ENCODE results near the gene MASP1.
"Not testable (repeated sequence)": the region's sequence is repeated elsewhere in the genome, so short reads cannot be mapped to it uniquely, and the experiment has no call there.

MASP1 gene

GRCh38 chr3:187208159-187208558 is 83.4 kb downstream of the MASP1 start:
- Mint-ChIP-seq H3K27me3 (peaks cover 11% of the 10 kb centered on the region), H3K9me3 (ENCODE audit: low read depth) (no peaks in the 10 kb centered on the region), H3K4me3 (no peak overlapping the region), H3K36me3 (peaks cover 2% of the 10 kb centered on the region), H3K4me1 (ENCODE audit: low read depth) (no peaks in the 10 kb centered on the region), H3K27ac (no peak overlapping the region)

GRCh38 chr3:187207624-187208023 is 83.9 kb downstream of the MASP1 start:
- Mint-ChIP-seq H3K4me1 (ENCODE audit: low read depth) (no peaks in the 10 kb centered on the region), H3K36me3 (peaks cover 2% of the 10 kb centered on the region), H3K9me3 (ENCODE audit: low read depth) (no peaks in the 10 kb centered on the region), H3K4me3 (no peak overlapping the region), H3K27ac (no peak overlapping the region), H3K27me3 (peaks cover 11% of the 10 kb centered on the region)

DNA sequence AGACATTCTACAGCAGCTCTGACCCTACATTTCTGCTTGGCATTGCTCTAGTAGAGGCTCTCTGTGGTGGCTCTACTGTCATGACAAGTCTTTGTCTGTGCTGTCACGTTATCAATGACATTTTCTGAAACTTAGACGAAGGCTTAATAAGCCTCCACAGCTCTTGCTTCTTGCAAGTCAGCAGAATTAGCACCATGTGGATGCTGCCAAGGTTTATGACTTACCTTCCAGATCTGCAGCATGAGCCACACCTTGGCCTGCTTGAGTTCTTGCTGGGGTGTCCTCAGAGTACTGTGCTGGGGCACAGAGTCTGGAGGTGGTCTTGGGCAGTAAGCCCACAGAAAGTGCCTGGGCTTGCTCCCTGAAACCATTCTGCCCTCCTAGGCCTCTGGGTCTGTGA is 84.5 kb downstream of the MASP1 start:
- Mint-ChIP-seq H3K4me3 (no peak overlapping the region), H3K27ac (no peak overlapping the region), H3K9me3 (ENCODE audit: low read depth) (no peaks in the 10 kb centered on the region), H3K36me3 (peaks cover 2% of the 10 kb centered on the region), H3K27me3 (peaks cover 15% of the 10 kb centered on the region), H3K4me1 (ENCODE audit: low read depth) (no peaks in the 10 kb centered on the region)

GRCh38 chr3:187205683-187206082 is 85.9 kb downstream of the MASP1 start:
- no peaks in the 10 kb centered on the region for H3K4me1 Mint-ChIP-seq (ENCODE audit: low read depth)
- H3K9me3 Mint-ChIP-seq (ENCODE audit: low read depth) = no peaks in the 10 kb centered on the region
- no peak overlapping the region for H3K27ac Mint-ChIP-seq
- peaks cover 2% of the 10 kb centered on the region for H3K36me3 Mint-ChIP-seq
- H3K4me3 Mint-ChIP-seq = no peak overlapping the region
- H3K27me3 Mint-ChIP-seq = peaks cover 15% of the 10 kb centered on the region

DNA sequence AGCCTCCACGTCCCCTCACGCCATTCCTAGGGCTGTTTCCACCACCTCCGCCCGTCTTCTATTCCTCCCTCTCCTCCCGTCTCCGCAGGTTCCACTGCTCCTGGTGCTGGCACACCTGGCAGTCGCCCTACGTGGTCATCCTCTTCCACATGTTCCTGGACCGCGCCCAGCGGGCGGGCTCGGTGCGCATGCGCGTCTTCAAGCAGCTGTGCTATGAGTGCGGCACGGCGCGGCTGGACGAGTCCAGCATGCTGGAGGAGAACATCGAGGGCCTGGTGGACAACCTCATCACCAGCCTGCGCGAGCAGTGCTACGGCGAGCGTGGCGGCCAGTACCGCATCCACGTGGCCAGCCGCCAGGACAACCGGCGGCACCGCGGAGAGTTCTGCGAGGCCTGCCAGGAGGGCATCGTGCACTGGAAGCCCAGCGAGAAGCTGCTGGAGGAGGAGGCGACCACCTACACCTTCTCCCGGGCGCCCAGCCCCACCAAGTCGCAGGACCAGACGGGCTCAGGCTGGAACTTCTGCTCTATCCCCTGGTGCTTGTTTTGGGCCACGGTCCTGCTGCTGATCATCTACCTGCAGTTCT is 92.0 kb downstream of the MASP1 start:
- H3K9me3 Mint-ChIP-seq (ENCODE audit: low read depth); H3K4me3 Mint-ChIP-seq; H3K4me1 Mint-ChIP-seq (ENCODE audit: low read depth); H3K36me3 Mint-ChIP-seq; H3K27ac Mint-ChIP-seq: not testable (repeated sequence)
- peaks cover 13% of the 10 kb centered on the region for H3K27me3 Mint-ChIP-seq

DNA sequence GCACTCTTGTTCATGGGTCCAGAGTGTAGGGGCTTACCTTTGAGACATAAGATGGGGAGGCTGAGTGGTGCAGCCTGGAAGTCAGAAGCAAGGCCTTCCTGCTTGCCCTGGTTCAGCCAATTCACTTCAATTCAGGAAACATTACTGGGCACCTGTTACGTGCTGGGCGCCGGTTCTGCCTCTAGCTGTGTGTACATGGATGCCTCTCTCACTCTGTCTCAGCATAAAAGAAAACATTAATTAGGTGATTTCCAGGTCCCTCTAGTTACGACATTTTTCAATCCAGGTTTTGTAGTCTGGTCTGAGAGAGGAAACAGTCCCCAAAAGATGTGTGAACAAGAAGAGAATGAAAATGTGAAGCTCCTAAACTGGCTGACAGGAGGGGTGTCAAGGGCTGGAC is 93.0 kb downstream of the MASP1 start:
- H3K27ac Mint-ChIP-seq = no peak overlapping the region
- peaks cover 10% of the 10 kb centered on the region for H3K27me3 Mint-ChIP-seq
- H3K36me3 Mint-ChIP-seq = no peaks in the 10 kb centered on the region
- H3K4me1 Mint-ChIP-seq (ENCODE audit: low read depth) = no peaks in the 10 kb centered on the region
- H3K9me3 Mint-ChIP-seq (ENCODE audit: low read depth) = no peaks in the 10 kb centered on the region
- no peak overlapping the region for H3K4me3 Mint-ChIP-seq

GRCh38 chr3:187197335-187197649 is 94.2 kb downstream of the MASP1 start, which contains the start of gene RTP1:
TSS of gene RTP1 (plus strand) at chr3:187197486. CDS start at chr3:187197516, 30 bp downstream.
- Mint-ChIP-seq H3K27me3 (peaks cover 9% of the 10 kb centered on the region), H3K9me3 (ENCODE audit: low read depth) (no peaks in the 10 kb centered on the region), H3K4me1 (ENCODE audit: low read depth) (no peaks in the 10 kb centered on the region), H3K36me3 (no peaks in the 10 kb centered on the region), H3K27ac (no peak within 1 kb of the TSS), H3K4me3 (no peak within 1 kb of the TSS)

GRCh38 chr3:187196573-187197334 is 94.8 kb downstream of the MASP1 start:
- H3K27me3 Mint-ChIP-seq = peaks cover 6% of the 10 kb centered on the region
- H3K36me3 Mint-ChIP-seq = no peaks in the 10 kb centered on the region
- H3K4me1 Mint-ChIP-seq (ENCODE audit: low read depth) = no peaks in the 10 kb centered on the region
- H3K9me3 Mint-ChIP-seq (ENCODE audit: low read depth) = no peaks in the 10 kb centered on the region
- no peak overlapping the region for H3K27ac Mint-ChIP-seq
- no peak overlapping the region for H3K4me3 Mint-ChIP-seq

GRCh38 chr3:187193181-187193580 is 98.4 kb downstream of the MASP1 start:
- Mint-ChIP-seq H3K27me3 (peaks cover 12% of the 10 kb centered on the region), H3K4me3 (no peak overlapping the region), H3K9me3 (ENCODE audit: low read depth) (peaks cover under 1% of the 10 kb centered on the region), H3K4me1 (ENCODE audit: low read depth) (no peaks in the 10 kb centered on the region), H3K27ac (no peak overlapping the region), H3K36me3 (no peaks in the 10 kb centered on the region)

- Mint-ChIP-seq H3K4me3 (no peak overlapping the region), H3K27me3 (peaks cover 11% of the 10 kb centered on the region), H3K4me1 (ENCODE audit: low read depth) (no peaks in the 10 kb centered on the region), H3K27ac (no peak overlapping the region), H3K36me3 (no peaks in the 10 kb centered on the region), H3K9me3 (ENCODE audit: low read depth) (peaks cover 6% of the 10 kb centered on the region)
These were observed 100.3 kb downstream of the MASP1 start for GRCh38 chr3:187191271-187191670.

- no peaks in the 10 kb centered on the region for H3K36me3 Mint-ChIP-seq
- H3K4me3 Mint-ChIP-seq = no peak overlapping the region
- no peak overlapping the region for H3K27ac Mint-ChIP-seq
- no peaks in the 10 kb centered on the region for H3K4me1 Mint-ChIP-seq (ENCODE audit: low read depth)
- peaks cover 7% of the 10 kb centered on the region for H3K27me3 Mint-ChIP-seq
- peaks cover 6% of the 10 kb centered on the region for H3K9me3 Mint-ChIP-seq (ENCODE audit: low read depth)
These were observed 102.6 kb downstream of the MASP1 start for GRCh38 chr3:187188931-187189330.

DNA sequence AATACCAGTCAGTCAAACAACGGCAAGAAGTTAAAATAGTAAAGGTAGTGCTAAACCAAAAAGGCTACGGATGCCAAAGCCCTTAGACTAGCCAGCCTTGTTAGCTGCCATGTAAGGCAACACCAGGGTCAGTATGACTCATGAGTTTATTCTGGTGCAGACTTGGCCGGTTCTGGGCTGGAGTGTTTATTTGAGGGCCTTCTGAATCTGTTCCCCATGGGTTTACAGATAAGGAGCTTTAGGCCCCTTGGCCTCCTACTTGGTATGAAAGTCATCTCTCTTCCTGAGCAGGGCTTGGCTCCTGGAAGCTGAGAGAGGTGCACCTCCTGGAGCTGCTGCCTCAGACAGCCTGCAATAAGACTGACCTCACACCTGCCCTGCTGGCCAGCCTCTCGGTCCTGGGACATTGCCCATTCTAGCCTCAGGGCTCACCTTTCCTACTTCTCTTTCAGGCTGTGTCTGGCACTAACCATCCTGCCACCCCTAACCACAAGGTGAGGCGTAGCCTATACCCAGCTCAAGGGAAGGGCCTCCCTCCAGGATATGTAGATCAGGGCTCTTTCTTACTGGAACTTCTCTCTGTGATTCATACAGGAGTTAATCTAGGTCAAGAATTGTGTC is 104.6 kb downstream of the MASP1 start:
- Mint-ChIP-seq H3K4me3 (no peak overlapping the region), H3K36me3 (no peaks in the 10 kb centered on the region), H3K27me3 (peaks cover 6% of the 10 kb centered on the region), H3K27ac (no peak overlapping the region), H3K4me1 (ENCODE audit: low read depth) (no peaks in the 10 kb centered on the region), H3K9me3 (ENCODE audit: low read depth) (peaks cover 6% of the 10 kb centered on the region)

GRCh38 chr3:187186375-187186774 is 105.2 kb downstream of the MASP1 start:
- no peaks in the 10 kb centered on the region for H3K4me1 Mint-ChIP-seq (ENCODE audit: low read depth)
- H3K4me3 Mint-ChIP-seq = no peak overlapping the region
- peaks cover 6% of the 10 kb centered on the region for H3K27me3 Mint-ChIP-seq
- peaks cover 6% of the 10 kb centered on the region for H3K9me3 Mint-ChIP-seq (ENCODE audit: low read depth)
- H3K36me3 Mint-ChIP-seq = no peaks in the 10 kb centered on the region
- no peak overlapping the region for H3K27ac Mint-ChIP-seq

GRCh38 chr3:187185759-187186158 is 105.8 kb downstream of the MASP1 start:
- peaks cover 6% of the 10 kb centered on the region for H3K9me3 Mint-ChIP-seq (ENCODE audit: low read depth)
- H3K27me3 Mint-ChIP-seq = peaks cover 1% of the 10 kb centered on the region
- no peak overlapping the region for H3K4me3 Mint-ChIP-seq
- H3K36me3 Mint-ChIP-seq = no peaks in the 10 kb centered on the region
- no peaks in the 10 kb centered on the region for H3K4me1 Mint-ChIP-seq (ENCODE audit: low read depth)
- no peak overlapping the region for H3K27ac Mint-ChIP-seq

Measured in activated naive CD8-positive, alpha-beta T cell (primary cell).